ENCODE results near the gene PICALM. TPM values are rescaled to one million over a fixed set of nuclear protein-coding genes. Genes with fewer than 3 reads are reported as not detected.

PICALM gene
- polyA plus RNA-seq, 1 experiment = 303 TPM

GRCh38 chr11:86037743-86038142, 31.1 kb downstream of the PICALM start:
- H3K27ac ChIP-seq (ENCODE audit: low read depth, low read length) = no peak overlapping the region
- H3K4me3 ChIP-seq (ENCODE audit: low read depth, low read length) = no peak overlapping the region
- TF ChIP-seq CTCF (IDR thresholded peaks at IDR 0.05; ENCODE audit: low read depth, low read length) = no peak
- no peaks in the 10 kb centered on the region for H3K27me3 ChIP-seq (ENCODE audit: control insufficient read depth, insufficient read depth, low read length)
- POLR2A ChIA-PET = no interaction called here
- no peak for DNase-seq (ENCODE audit: low read depth, low spot score)
- H3K9me3 ChIP-seq (ENCODE audit: control insufficient read depth, insufficient read depth, low read length) = no peaks in the 10 kb centered on the region
- CTCF ChIA-PET = no interaction called here

GRCh38 chr11:86035920-86036319, 33.0 kb downstream of the PICALM start:
- TF ChIP-seq CTCF (IDR thresholded peaks at IDR 0.05; ENCODE audit: low read depth, low read length) = no peak
- ChIA-PET POLR2A (no interaction called here), CTCF (no interaction called here)
- Histone ChIP-seq H3K9me3 (ENCODE audit: control insufficient read depth, insufficient read depth, low read length) (no peaks in the 10 kb centered on the region), H3K27me3 (ENCODE audit: control insufficient read depth, insufficient read depth, low read length) (no peaks in the 10 kb centered on the region), H3K4me3 (ENCODE audit: low read depth, low read length) (no peak overlapping the region), H3K27ac (ENCODE audit: low read depth, low read length) (no peak overlapping the region)
- no peak for DNase-seq (ENCODE audit: low read depth, low spot score)

GRCh38 chr11:86035164-86035563, 33.7 kb downstream of the PICALM start:
- Histone ChIP-seq H3K4me3 (ENCODE audit: low read depth, low read length) (no peak overlapping the region), H3K9me3 (ENCODE audit: control insufficient read depth, insufficient read depth, low read length) (no peaks in the 10 kb centered on the region), H3K27me3 (ENCODE audit: control insufficient read depth, insufficient read depth, low read length) (no peaks in the 10 kb centered on the region), H3K27ac (ENCODE audit: low read depth, low read length) (no peak overlapping the region)
- POLR2A ChIA-PET = no interaction called here
- no peak for DNase-seq (ENCODE audit: low read depth, low spot score)
- CTCF ChIA-PET = interaction anchor here (0.6 kb wide), 1 partner anchor 163 kb away, joined by 3 read pairs; no protein-coding TSS in a partner anchor
- no peak for TF ChIP-seq CTCF (IDR thresholded peaks at IDR 0.05; ENCODE audit: low read depth, low read length)

GRCh38 chr11:86034710-86035109, 34.2 kb downstream of the PICALM start:
- ChIA-PET POLR2A (no interaction called here), CTCF (interaction anchor here (0.6 to 6.7 kb wide), 3 partner anchors 7 to 164 kb away, joined by 3 to 53 read pairs (median 3); no protein-coding TSS in a partner anchor)
- H3K27me3 ChIP-seq (ENCODE audit: control insufficient read depth, insufficient read depth, low read length) = no peaks in the 10 kb centered on the region
- no peak overlapping the region for H3K27ac ChIP-seq (ENCODE audit: low read depth, low read length)
- TF ChIP-seq CTCF (IDR thresholded peaks at IDR 0.05; ENCODE audit: low read depth, low read length) = no peak
- no peaks in the 10 kb centered on the region for H3K9me3 ChIP-seq (ENCODE audit: control insufficient read depth, insufficient read depth, low read length)
- DNase-seq (ENCODE audit: low read depth, low spot score) = no peak
- H3K4me3 ChIP-seq (ENCODE audit: low read depth, low read length) = no peak overlapping the region

- CTCF ChIA-PET = no interaction called here
- no peak for DNase-seq (ENCODE audit: low read depth, low spot score)
- POLR2A ChIA-PET = interaction anchor here (0.7 kb wide), 1 partner anchor 146 kb away, joined by 3 read pairs; no protein-coding TSS in a partner anchor
- H3K9me3 ChIP-seq (ENCODE audit: control insufficient read depth, insufficient read depth, low read length) = no peaks in the 10 kb centered on the region
- H3K4me3 ChIP-seq (ENCODE audit: low read depth, low read length) = no peak overlapping the region
- H3K27me3 ChIP-seq (ENCODE audit: control insufficient read depth, insufficient read depth, low read length) = no peaks in the 10 kb centered on the region
- no peak for TF ChIP-seq CTCF (IDR thresholded peaks at IDR 0.05; ENCODE audit: low read depth, low read length)
- no peak overlapping the region for H3K27ac ChIP-seq (ENCODE audit: low read depth, low read length)
Measured at GRCh38 chr11:86021377-86021776, 47.5 kb downstream of the PICALM start.

Measured in AG04450 (cell line).